GM10847 (cell line): ENCODE measurements around the gene PCNX2.

Experiments
- POLR2A ChIP-seq: IDR thresholded peaks from 2 replicates; pipeline ENCODE4 v1.6.1; 2011; ENCODE audit not compliant: insufficient read length; ENCODE audit errors: extremely low read depth

The PCNX2 gene

DNA sequence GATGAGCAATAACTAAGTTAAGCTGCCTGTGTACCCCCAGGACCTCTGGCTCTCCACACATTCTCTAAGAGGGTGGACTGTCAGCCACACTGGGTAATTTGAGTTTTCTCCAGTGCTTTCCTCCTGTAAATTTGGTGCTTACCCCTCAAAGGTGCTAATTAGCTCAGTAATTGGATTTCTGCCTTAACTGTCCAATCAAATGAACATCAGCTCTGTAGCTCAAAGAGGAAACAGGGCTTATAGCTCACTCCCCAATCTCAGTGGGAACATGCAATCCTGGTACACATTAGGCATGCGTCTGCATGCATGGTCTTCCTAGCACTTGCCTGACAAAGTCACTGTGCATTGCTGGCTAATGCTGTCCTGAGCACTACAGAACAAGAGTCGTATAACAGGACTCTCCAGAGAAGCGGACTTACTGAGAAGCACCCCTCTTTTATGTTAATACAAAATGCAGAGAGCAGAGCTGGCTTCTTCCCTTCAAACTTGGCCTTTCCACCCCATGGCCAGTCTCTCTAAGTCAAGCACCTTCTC lies 235.0 kb downstream of the PCNX2 start:
- TF ChIP-seq POLR2A: no peak

GRCh38 chr1:233057836-233058235 lies 237.7 kb downstream of the PCNX2 start:
- no peak for TF ChIP-seq POLR2A

DNA sequence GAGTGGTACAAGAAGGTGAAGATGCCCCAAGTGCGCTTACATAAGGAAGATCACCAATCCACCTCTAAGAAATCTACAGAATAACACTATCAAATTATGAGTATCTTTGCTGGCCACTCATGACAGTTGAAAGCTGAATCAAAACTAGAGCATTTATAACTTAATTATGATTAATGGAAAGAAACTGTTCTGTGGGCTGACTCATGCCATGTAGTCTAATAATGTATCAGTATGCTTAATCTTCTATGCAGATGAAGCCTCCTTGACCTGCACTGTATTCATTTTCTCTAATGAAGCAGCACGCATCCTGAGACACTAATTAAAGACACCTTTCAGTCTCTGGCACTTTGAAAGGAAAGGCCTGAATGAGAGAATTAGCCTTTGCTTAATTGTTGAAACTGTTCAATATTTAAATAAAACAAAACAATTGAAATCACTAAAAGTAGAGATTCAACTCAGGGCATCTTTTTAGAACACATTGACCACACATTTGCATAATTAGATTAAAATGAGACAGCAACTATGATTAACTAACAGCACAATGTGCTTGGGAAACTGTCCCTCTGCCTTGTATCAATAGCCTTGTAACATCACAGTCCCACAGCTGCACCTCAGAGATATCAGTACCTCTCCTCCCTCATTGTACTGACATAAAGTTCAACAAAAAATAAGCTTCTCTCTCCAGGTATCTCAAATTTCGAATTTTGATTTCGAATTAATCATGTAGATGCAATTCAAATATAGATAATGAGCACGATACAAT lies 239.5 kb downstream of the PCNX2 start:
- TF ChIP-seq POLR2A: no peak

- TF ChIP-seq POLR2A: no peak
These were observed 249.9 kb downstream of the PCNX2 start for GRCh38 chr1:233045588-233045987.

DNA sequence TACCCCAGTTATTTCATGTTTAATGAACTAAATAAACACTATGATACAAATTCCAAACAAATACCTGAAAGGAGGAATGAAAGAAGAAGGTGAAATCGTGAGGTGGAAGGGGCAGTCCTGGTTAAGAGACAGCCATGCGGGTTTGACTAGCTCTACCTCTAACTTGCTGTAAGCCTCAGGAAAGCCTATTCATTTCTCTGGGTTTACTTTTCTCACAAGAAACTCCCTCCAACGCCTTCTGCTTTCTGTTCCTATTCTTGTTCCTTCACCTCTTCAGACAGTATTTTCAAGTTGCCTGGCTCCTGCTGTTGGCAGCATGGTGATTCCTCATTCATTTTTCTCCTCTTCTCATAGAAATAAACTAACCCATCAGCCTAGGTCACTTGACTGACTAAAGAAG lies 252.7 kb downstream of the PCNX2 start:
- no peak for TF ChIP-seq POLR2A

GRCh38 chr1:233040494-233040893 lies 255.0 kb downstream of the PCNX2 start:
- no peak for TF ChIP-seq POLR2A

- no peak for TF ChIP-seq POLR2A
These were observed 256.9 kb downstream of the PCNX2 start for GRCh38 chr1:233038581-233038980.

DNA sequence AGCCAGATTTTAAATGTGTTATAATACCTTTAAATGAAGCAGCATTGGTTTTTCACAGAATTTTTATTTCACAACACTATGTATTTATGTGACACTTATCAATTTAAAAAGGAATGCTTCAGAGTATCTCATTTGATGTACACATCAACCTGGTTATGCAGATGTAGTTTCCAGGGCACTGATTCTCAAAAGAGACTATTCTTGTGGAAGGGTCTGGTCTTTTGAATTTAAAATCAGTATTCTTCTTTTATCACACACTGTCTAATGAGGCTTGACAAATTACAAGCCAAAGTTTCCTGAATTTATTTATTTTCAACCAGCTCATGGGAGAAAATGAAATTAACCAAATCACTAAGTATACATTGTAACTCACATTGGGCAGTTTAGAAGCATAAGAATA lies 257.7 kb downstream of the PCNX2 start:
- no peak for TF ChIP-seq POLR2A

GRCh38 chr1:233034836-233035235 lies 260.7 kb downstream of the PCNX2 start:
- no peak for TF ChIP-seq POLR2A

- TF ChIP-seq POLR2A: no peak
These were observed 262.2 kb downstream of the PCNX2 start for GRCh38 chr1:233033361-233033760.

DNA sequence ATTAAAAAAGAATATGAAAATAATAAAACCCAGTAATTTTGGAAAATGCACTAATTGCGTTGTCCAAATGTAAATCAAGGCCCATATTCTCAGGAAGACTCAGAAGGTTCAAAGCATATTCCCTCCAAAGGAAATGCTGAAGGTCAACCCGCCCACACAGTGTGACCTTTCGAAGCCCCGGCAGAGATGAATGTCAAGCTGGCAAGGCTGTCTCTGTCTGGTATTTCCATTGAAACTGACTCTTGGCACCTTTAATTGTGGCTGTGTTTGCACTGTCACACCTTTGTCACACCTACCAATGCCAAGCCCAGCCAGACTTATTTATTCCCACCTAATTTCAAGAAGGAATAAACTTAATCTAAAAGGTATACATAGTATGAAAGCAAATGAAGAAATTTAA lies 262.6 kb downstream of the PCNX2 start:
- TF ChIP-seq POLR2A: no peak

- no peak for TF ChIP-seq POLR2A
These were observed 264.0 kb downstream of the PCNX2 start for GRCh38 chr1:233031521-233031920.

DNA sequence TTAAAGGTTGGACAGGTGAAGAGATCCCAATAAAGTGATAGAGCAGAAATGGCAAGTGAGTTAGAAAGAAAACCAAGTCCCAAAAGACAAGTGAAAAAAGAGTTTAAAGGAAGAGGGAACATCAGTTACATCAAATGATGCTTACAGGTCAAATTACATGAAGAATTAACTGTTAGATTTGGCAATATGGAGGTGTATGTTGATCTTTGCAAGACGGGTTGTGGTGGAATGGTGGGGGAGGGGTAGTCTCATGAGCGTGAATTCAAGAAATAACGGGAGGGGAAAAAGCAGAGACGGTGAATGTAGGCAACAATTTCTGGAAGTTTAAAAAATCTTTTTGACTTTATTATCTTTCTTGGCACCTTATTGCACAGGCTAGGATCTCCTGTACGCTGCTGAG lies 268.5 kb downstream of the PCNX2 start:
- TF ChIP-seq POLR2A: no peak

DNA sequence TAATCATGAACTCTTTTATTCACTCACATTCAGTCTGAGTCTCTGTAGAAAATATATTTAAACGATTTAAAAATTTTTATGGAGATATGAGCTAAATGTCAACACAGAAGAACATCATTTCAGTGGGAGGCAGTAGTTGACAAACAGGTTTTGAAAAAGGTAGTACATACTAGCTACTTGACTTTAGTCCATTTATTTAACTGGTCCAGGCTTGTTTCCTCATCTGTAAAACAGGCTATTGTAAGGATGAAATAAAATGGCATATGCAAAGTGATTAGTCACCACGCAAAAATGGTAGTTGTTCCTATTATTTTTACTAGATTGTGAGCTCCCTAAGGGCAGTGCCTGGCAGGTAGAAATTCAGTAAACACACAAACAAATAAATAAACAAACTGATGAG lies 270.0 kb downstream of the PCNX2 start:
- TF ChIP-seq POLR2A: no peak

- TF ChIP-seq POLR2A: no peak
These were observed 270.4 kb downstream of the PCNX2 start for GRCh38 chr1:233025157-233025556.

DNA sequence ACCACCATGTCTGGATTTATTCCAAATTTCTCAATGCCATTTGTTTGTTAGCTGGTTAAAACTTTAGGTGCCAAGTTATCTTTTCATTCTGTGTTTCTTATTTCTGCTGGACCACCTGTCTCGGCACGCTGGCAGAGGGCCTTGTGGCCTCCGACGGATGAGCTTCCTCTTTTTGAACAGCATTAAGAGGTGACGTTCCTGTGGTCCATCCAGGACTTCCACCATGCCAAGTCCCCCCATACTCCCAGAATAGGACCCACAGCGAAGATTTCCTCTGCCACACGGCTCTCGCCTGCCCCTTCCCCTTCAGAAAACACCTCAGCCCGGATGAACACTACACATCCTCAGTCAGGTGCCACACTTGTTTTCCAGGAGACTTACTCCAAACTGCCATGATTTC lies 271.3 kb downstream of the PCNX2 start:
- no peak for TF ChIP-seq POLR2A

DNA sequence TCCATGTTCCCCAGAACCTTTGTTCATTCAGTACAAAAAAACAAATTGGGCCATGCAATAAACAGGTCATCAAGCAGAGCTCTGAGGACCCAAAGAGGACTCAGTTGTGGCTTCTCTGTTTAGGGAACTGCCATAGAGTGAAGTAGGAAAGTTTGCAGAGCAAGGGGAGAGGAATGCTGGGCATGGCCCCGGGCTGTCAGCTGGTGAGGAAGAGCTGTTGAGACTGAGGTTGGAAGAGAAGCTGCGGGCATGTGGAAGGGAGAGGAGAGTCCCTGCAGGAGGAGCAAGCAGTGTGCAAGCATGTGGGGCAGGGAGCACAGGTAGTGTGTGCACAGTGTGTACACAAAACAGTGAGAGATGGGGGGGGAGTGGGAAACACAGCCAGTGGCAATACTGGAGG lies 273.3 kb downstream of the PCNX2 start:
- TF ChIP-seq POLR2A: no peak
